ENCODE results near the gene CISH. TPM values are rescaled to one million over a fixed set of nuclear protein-coding genes. Genes with fewer than 3 reads are reported as not detected.

Gene CISH
- polyA plus RNA-seq, 3 donors from 2014 or later: 4.5 to 23.2 (median 7.3) TPM

- Mint-ChIP-seq H3K27me3 (ENCODE audit: low read depth in 3 of 3) (peaks cover 2 to 4% (median 2%) of the 10 kb centered on the region in 3 donors), H3K4me3 (no peak overlapping the region), H3K4me1 (peaks cover 20 to 22% of the 10 kb centered on the region in 2 donors)
Measured at GRCh38 chr3:50564321-50564720, 47.3 kb downstream of the CISH start.

GRCh38 chr3:50563867-50564266 lies 47.7 kb downstream of the CISH start:
- H3K36me3 Mint-ChIP-seq: peaks cover 0 to 4% (median 0%) of the 10 kb centered on the region in 3 donors
- no peak overlapping the region for H3K27ac Mint-ChIP-seq
- H3K4me1 Mint-ChIP-seq: peaks cover 17% of the 10 kb centered on the region in 2 donors
- H3K9me3 Mint-ChIP-seq: no peaks in the 10 kb centered on the region
- peaks cover 2% of the 10 kb centered on the region in 3 donors for H3K27me3 Mint-ChIP-seq (ENCODE audit: low read depth in 3 of 3)
- DNase-seq: no peak
- H3K4me3 Mint-ChIP-seq: no peak overlapping the region

More at GRCh38 chr3:50564321-50564720, 47.3 kb downstream of the CISH start:
- Mint-ChIP-seq H3K36me3 (peaks cover 0 to 4% (median 0%) of the 10 kb centered on the region in 3 donors), H3K9me3 (no peaks in the 10 kb centered on the region), H3K27ac (peak overlapping the region in 3 of 6 donors; percentile 13 to 74 (median 42))
- no peak for DNase-seq

GRCh38 chr3:50562861-50563260 lies 48.7 kb downstream of the CISH start:
- Mint-ChIP-seq H3K36me3 (peaks cover 0 to 4% (median 0%) of the 10 kb centered on the region in 3 donors), H3K27me3 (ENCODE audit: low read depth in 3 of 3) (peaks cover 0 to 2% (median 2%) of the 10 kb centered on the region in 3 donors), H3K4me1 (peaks cover 12 to 13% of the 10 kb centered on the region in 2 donors), H3K4me3 (no peak overlapping the region), H3K27ac (peak overlapping the region in 1 of 6 donors; percentile 64), H3K9me3 (no peaks in the 10 kb centered on the region)
- no peak for DNase-seq

GRCh38 chr3:50559702-50560101 lies 51.9 kb downstream of the CISH start:
- no peak for DNase-seq
- H3K9me3 Mint-ChIP-seq: no peaks in the 10 kb centered on the region
- H3K4me1 Mint-ChIP-seq: peaks cover 0 to 4% of the 10 kb centered on the region in 2 donors
- H3K36me3 Mint-ChIP-seq: peaks cover 0 to 3% (median 0%) of the 10 kb centered on the region in 3 donors
- H3K4me3 Mint-ChIP-seq: no peak overlapping the region
- H3K27ac Mint-ChIP-seq: no peak overlapping the region
- H3K27me3 Mint-ChIP-seq (ENCODE audit: low read depth in 3 of 3): peaks cover 0 to 2% (median 1%) of the 10 kb centered on the region in 3 donors

- no peak overlapping the region for H3K4me3 Mint-ChIP-seq
- no peaks in the 10 kb centered on the region for H3K36me3 Mint-ChIP-seq
- no peak overlapping the region for H3K27ac Mint-ChIP-seq
- DNase-seq: no peak
- H3K27me3 Mint-ChIP-seq (ENCODE audit: low read depth in 3 of 3): peaks cover 0 to 4% (median 1%) of the 10 kb centered on the region in 3 donors
- peaks cover 0 to 8% of the 10 kb centered on the region in 2 donors for H3K4me1 Mint-ChIP-seq
- no peaks in the 10 kb centered on the region for H3K9me3 Mint-ChIP-seq
Measured at GRCh38 chr3:50557915-50558314, 53.7 kb downstream of the CISH start.

- no peak for DNase-seq
- Mint-ChIP-seq H3K36me3 (no peaks in the 10 kb centered on the region), H3K4me1 (peaks cover 0 to 8% of the 10 kb centered on the region in 2 donors), H3K4me3 (no peak overlapping the region), H3K27me3 (ENCODE audit: low read depth in 3 of 3) (peaks cover 0 to 4% (median 1%) of the 10 kb centered on the region in 3 donors), H3K9me3 (no peaks in the 10 kb centered on the region), H3K27ac (no peak overlapping the region)
Measured at GRCh38 chr3:50557106-50557505, 54.5 kb downstream of the CISH start.

Other genes starting within 250 kb of the CISH start
- gene CACNA2D2, start 108.1 kb downstream of the CISH start, polyA plus RNA-seq: 1 to 10 TPM; 1.5 to 6.0 (median 2.3) TPM
- 10 to 100 TPM in 2 of 3 donors, 1 to 10 TPM in 1; 8.8 to 28.8 (median 11.5) TPM for gene C3orf18, start 44.0 kb downstream of the CISH start, polyA plus RNA-seq
- gene HEMK1, start 42.3 kb downstream of the CISH start, polyA plus RNA-seq: 10 to 100 TPM; 18.3 to 54.9 (median 29.7) TPM
- gene MAPKAPK3, start 5.4 kb upstream of the CISH start, polyA plus RNA-seq: 10 to 100 TPM; 57.2 to 92.0 (median 91.2) TPM
- under 1 TPM in 2 of 3 donors, not detected in 1; 0.06 to 0.08 TPM for gene DOCK3, start 63.2 kb upstream of the CISH start, polyA plus RNA-seq